K562 (cell line): ENCODE data around the gene FTH1. TPM values are rescaled to one million over a fixed set of nuclear protein-coding genes. Genes with fewer than 3 reads are reported as not detected.

ENCODE experiments used
- C11orf30 ChIP-seq: fragments of 450-650 bp; IDR thresholded peaks from 2 replicates; pipeline ENCODE4 v1.6.1; 2016; ENCODE audit warnings: low read depth, mild to moderate bottlenecking
- CEBPG ChIP-seq, 3 experiments: fragments of 200-800 bp in 1 of 3; sonication (Bioruptor generic) in 1 of 3; sonication (generic) in 1 of 3; formaldehyde crosslinking in 1 of 3; IDR thresholded peaks in 2 of 3; conservative IDR thresholded peaks in 1 of 3; 2 replicates each; pipeline versions ENCODE4 v1.6.1 to v1.8.0; 2016 to 2022; ENCODE audit warnings: missing compliant biosample characterization in 2 of 3, missing genetic modification characterization in 2 of 3, mild to moderate bottlenecking in 1 of 3, missing genetic modification reagents in 1 of 3
- FOXP1 ChIP-seq: sonication (generic); formaldehyde crosslinking; IDR thresholded peaks from 2 replicates; pipeline ENCODE4 v1.8.0; 2022; ENCODE audit warnings: mild to moderate bottlenecking, missing genetic modification reagents
- HDAC2 ChIP-seq: fragments of 450-650 bp; IDR thresholded peaks from 2 replicates; pipeline ENCODE4 v1.6.1; 2016; ENCODE audit warnings: mild to moderate bottlenecking
- HNRNPUL1 ChIP-seq: fragments of 200-400 bp; formaldehyde crosslinking; IDR thresholded peaks from 2 replicates; pipeline ENCODE4 v1.6.1; 2017; ENCODE audit warnings: low read length
- NR1H2 ChIP-seq: sonication (generic); formaldehyde crosslinking; IDR thresholded peaks from 2 replicates; pipeline ENCODE4 v1.4.0; 2020; ENCODE audit warnings: mild to moderate bottlenecking, missing genetic modification reagents
- NR2F6 ChIP-seq: fragments of 450-650 bp; formaldehyde crosslinking; IDR thresholded peaks from 2 replicates; pipeline ENCODE4 v1.4.0; 2020; ENCODE audit warnings: mild to moderate bottlenecking
- OTX1 ChIP-seq: fragments of 450-650 bp; formaldehyde crosslinking; IDR thresholded peaks from 2 replicates; pipeline ENCODE4 v1.4.0; 2022; ENCODE audit warnings: mild to moderate bottlenecking
- POLR2AphosphoS5 ChIP-seq: IDR thresholded peaks from 2 replicates; pipeline ENCODE4 v1.6.1; 2011; ENCODE audit warnings: mild to moderate bottlenecking, low read depth, low read length, moderate library complexity; ENCODE audit not compliant: control insufficient read depth, insufficient read depth
- SIN3A ChIP-seq, 2 experiments: fragments of 150-350 bp in 1 of 2; IDR thresholded peaks; 2 replicates each; pipeline ENCODE4 v1.6.1; 2011 to 2016; ENCODE audit warnings: borderline replicate concordance in 2 of 2, low read depth in 2 of 2, low read length in 2 of 2, mild to moderate bottlenecking in 2 of 2, moderate library complexity in 2 of 2; ENCODE audit not compliant: control insufficient read depth in 1 of 2
- SMARCA5 ChIP-seq: fragments of 450-650 bp; IDR thresholded peaks from 2 replicates; pipeline ENCODE4 v1.6.1; 2016
- SNAPC5 ChIP-seq: fragments of 250-450 bp; sonication (Bioruptor Pico); IDR thresholded peaks from 2 replicates; pipeline ENCODE4 v1.8.0; 2021; ENCODE audit warnings: moderate library complexity, mild to moderate bottlenecking, inconsistent platforms
- TBP ChIP-seq: optimal IDR thresholded peaks from 2 replicates; pipeline ENCODE3; 2011; ENCODE audit warnings: low read depth, low read length, improper control_type of control experiment
- TRIM25 ChIP-seq: fragments of 450-650 bp; IDR thresholded peaks from 2 replicates; pipeline ENCODE4 v1.7.0; 2016; ENCODE audit warnings: borderline replicate concordance
- ZNF175 ChIP-seq: fragments of 200-800 bp; sonication (Bioruptor generic); IDR thresholded peaks from 2 replicates; pipeline ENCODE4 v1.6.1; 2016; ENCODE audit warnings: low read depth, mild to moderate bottlenecking, missing genetic modification characterization, missing compliant biosample characterization
- ZNF324 ChIP-seq: fragments of 250-450 bp; sonication (Bioruptor Pico); IDR thresholded peaks from 2 replicates; pipeline ENCODE4 v1.4.0; 2020; ENCODE audit warnings: mild to moderate bottlenecking
- ZNF395 ChIP-seq: fragments of 200-800 bp; sonication (Bioruptor generic); IDR thresholded peaks from 2 replicates; pipeline ENCODE4 v1.6.1; 2017; ENCODE audit warnings: missing genetic modification characterization, missing compliant biosample characterization
- polyA plus RNA-seq, 8 experiments: library from polyadenylated mRNA; depleted of rRNA in 4 of 8; stranded (reverse) in 5 of 8; unstranded in 3 of 8; fragments of >200 nt; fragmentation: Nextera tagmentation in 2 of 8; fragmentation: Illumina TruSeq in 1 of 8; extraction: Ambion mirVana in 2 of 8; extraction: Trizol in 1 of 8; gene quantifications; 2 replicates each; pipeline versions ENCODE4 v1.2.1 to v1.2.3, GENCODE V29; 2011 to 2014; ENCODE audit warnings: inconsistent platforms in 1 of 8, missing spikeins in 1 of 8
- total RNA-seq, 7 experiments: library from RNA; depleted of rRNA in 6 of 7; stranded (reverse); fragments of >200 nt in 6 of 7; fragmentation: Illumina TruSeq in 2 of 7; extraction: Trizol in 2 of 7; gene quantifications; 2 replicates each; pipeline versions ENCODE4 v1.2.1 to v1.2.3, GENCODE V29; 2011 to 2021; ENCODE audit warnings: low replicate concordance in 1 of 7
- TF ChIP-seq, protein P1 (sequence below): sonication (generic); formaldehyde crosslinking; IDR thresholded peaks from 2 replicates; pipeline ENCODE4 v1.8.0; 2023; ENCODE audit warnings: mild to moderate bottlenecking, missing genetic modification reagents
- TF ChIP-seq, protein P2 (sequence below), 2 experiments: IDR thresholded peaks; 2 replicates each; pipeline ENCODE4 v1.6.1; 2011; ENCODE audit warnings: borderline replicate concordance in 1 of 2, control low read depth in 1 of 2, low read depth in 1 of 2, low read length in 1 of 2, mild to moderate bottlenecking in 1 of 2, mixed read lengths in 1 of 2, moderate library complexity in 1 of 2; ENCODE audit not compliant: insufficient read depth in 1 of 2, insufficient read length in 1 of 2, poor library complexity in 1 of 2, severe bottlenecking in 1 of 2; ENCODE audit errors: extremely low read depth in 1 of 2
- TF ChIP-seq, protein P3 (sequence below): fragments of 200-400 bp; formaldehyde crosslinking; IDR thresholded peaks from 2 replicates; pipeline ENCODE4 v1.6.1; 2017; ENCODE audit warnings: mild to moderate bottlenecking, low read depth, low read length, moderate library complexity

The FTH1 gene
- total and polyA plus RNA-seq, 9 of the 15 experiments (the other 6 are each of a cell fraction or from before 2014, with no cell fraction given): 370 to 3,146 (median 802) TPM

- TF ChIP-seq, protein P1, sequence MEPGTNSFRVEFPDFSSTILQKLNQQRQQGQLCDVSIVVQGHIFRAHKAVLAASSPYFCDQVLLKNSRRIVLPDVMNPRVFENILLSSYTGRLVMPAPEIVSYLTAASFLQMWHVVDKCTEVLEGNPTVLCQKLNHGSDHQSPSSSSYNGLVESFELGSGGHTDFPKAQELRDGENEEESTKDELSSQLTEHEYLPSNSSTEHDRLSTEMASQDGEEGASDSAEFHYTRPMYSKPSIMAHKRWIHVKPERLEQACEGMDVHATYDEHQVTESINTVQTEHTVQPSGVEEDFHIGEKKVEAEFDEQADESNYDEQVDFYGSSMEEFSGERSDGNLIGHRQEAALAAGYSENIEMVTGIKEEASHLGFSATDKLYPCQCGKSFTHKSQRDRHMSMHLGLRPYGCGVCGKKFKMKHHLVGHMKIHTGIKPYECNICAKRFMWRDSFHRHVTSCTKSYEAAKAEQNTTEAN: no peak
- TF ChIP-seq NR2F6 (CRISPR knock-in tag) (no peak), ZNF175 (CRISPR knock-in tag) (no peak), TRIM25 (no peak), HNRNPUL1 (no peak), SNAPC5 (CRISPR knock-in tag) (no peak), ZNF395 (CRISPR knock-in tag) (0 out of 2 replicates have a peak, but pooled peaks have one; percentile 17), C11orf30 (no peak), NR1H2 (CRISPR knock-in tag) (no peak; the same call in 1 of the 2 replicates), TBP (no peak), CEBPG (CRISPR knock-in tag; IDR thresholded peaks at IDR 0.05) (no peak), CEBPG (tag; conservative IDR thresholded peaks at IDR 0.05 in 1 of 2, IDR thresholded peaks at IDR 0.05 in 1 of 2) (no peak), OTX1 (CRISPR knock-in tag) (no peak), SIN3A (IDR thresholded peaks at IDR 0.05; ENCODE audit: borderline replicate concordance in 2 of 2, control insufficient read depth in 1 of 2, low read depth in 2 of 2, low read length in 2 of 2) (peak in 1 of 2 experiments; percentile 76; a peak in 1 of 4 replicates), POLR2AphosphoS5 (peak; percentile 93), HDAC2 (peak; percentile 54; the same call in 1 of the 2 replicates), SMARCA5 (no peak), FOXP1 (CRISPR knock-in tag) (0 out of 2 replicates have a peak, but pooled peaks have one; percentile 57), ZNF324 (no peak)
- TF ChIP-seq, protein P2, sequence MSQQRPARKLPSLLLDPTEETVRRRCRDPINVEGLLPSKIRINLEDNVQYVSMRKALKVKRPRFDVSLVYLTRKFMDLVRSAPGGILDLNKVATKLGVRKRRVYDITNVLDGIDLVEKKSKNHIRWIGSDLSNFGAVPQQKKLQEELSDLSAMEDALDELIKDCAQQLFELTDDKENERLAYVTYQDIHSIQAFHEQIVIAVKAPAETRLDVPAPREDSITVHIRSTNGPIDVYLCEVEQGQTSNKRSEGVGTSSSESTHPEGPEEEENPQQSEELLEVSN (IDR thresholded peaks at IDR 0.05; ENCODE audit: borderline replicate concordance in 1 of 2, extremely low read depth in 1 of 2, insufficient read depth in 1 of 2, insufficient read length in 1 of 2, low read depth in 1 of 2, low read length in 1 of 2, poor library complexity in 1 of 2, severe bottlenecking in 1 of 2): no peak
- TF ChIP-seq, protein P3, sequence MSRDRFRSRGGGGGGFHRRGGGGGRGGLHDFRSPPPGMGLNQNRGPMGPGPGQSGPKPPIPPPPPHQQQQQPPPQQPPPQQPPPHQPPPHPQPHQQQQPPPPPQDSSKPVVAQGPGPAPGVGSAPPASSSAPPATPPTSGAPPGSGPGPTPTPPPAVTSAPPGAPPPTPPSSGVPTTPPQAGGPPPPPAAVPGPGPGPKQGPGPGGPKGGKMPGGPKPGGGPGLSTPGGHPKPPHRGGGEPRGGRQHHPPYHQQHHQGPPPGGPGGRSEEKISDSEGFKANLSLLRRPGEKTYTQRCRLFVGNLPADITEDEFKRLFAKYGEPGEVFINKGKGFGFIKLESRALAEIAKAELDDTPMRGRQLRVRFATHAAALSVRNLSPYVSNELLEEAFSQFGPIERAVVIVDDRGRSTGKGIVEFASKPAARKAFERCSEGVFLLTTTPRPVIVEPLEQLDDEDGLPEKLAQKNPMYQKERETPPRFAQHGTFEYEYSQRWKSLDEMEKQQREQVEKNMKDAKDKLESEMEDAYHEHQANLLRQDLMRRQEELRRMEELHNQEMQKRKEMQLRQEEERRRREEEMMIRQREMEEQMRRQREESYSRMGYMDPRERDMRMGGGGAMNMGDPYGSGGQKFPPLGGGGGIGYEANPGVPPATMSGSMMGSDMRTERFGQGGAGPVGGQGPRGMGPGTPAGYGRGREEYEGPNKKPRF: no peak
These were observed 709 bp downstream of the FTH1 start (continued) for GRCh38 chr11:61966734-61967115.
